GM10266 (cell line): ENCODE data around the gene SMAD3.
"Not testable (repeated sequence)": the region's sequence is repeated elsewhere in the genome, so short reads cannot be mapped to it uniquely, and the experiment has no call there.

ENCODE experiments used
- DNase-seq: peaks from one replicate; pipeline ENCODE4 v3.0.0; 2012; ENCODE audit errors: extremely low spot score
- CTCF ChIP-seq: IDR thresholded peaks from 2 replicates; pipeline ENCODE4 v1.5.1; 2012; ENCODE audit warnings: mild to moderate bottlenecking, low read depth; ENCODE audit not compliant: control insufficient read depth, insufficient read depth; ENCODE audit errors: missing control alignments

The SMAD3 gene

GRCh38 chr15:67146875-67147381 is 81.5 kb downstream of the SMAD3 start:
- no peak for DNase-seq
- no peak for TF ChIP-seq CTCF

DNA sequence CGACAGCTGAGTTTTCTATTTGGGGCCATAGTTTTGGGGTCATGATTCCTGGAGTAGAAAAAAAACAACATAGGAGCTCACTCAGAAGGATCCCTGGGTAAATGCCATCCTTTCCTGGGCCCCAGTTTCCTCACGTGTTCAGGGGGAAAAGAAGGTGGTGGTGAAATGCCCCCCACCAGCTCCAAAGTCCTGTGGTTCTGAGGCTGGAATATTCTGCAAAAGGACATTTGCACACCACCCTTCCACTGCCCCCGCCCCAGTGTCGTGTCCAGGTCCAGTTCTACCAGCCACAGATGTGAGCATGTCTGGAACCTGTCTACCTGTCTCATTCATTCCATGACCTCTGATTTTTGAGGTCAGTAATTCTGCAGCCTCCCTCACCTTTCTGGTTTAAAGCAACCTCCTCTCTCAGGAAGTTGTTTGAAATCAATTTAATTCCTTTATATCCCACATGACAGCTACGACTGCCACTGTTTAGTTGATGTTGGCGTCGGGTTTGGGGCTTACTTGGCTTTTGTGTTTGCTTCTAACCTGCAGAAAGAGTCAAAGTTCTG is 82.1 kb downstream of the SMAD3 start:
- no peak for TF ChIP-seq CTCF

DNA sequence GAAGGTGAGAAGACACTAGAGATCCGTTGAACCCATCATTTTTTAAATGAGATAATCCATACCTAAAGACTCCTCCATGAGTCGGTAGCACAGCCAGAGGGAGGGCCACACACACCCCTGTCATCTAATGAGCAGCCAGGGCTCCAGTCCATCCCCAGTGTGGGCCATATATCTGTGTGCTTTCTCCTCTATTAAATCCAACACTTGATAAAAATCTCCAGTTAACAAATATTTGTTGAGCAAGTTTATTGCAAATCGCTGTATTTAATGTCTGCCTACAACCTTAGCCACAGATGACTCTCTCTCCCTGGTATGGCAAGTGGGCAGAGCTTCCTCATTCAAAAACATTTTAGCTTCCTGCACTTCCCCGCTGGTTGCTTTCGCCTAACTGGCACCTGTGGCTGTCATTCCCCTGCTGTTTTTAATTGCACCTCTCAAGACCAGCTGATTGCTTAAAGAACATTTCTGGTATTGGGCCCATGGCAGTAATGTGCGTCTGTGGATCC is 82.8 kb downstream of the SMAD3 start:
- no peak for DNase-seq
- TF ChIP-seq CTCF, result no peak

More for the DNA sequence above, 82.1 kb downstream of the SMAD3 start:
- no peak for DNase-seq

DNA sequence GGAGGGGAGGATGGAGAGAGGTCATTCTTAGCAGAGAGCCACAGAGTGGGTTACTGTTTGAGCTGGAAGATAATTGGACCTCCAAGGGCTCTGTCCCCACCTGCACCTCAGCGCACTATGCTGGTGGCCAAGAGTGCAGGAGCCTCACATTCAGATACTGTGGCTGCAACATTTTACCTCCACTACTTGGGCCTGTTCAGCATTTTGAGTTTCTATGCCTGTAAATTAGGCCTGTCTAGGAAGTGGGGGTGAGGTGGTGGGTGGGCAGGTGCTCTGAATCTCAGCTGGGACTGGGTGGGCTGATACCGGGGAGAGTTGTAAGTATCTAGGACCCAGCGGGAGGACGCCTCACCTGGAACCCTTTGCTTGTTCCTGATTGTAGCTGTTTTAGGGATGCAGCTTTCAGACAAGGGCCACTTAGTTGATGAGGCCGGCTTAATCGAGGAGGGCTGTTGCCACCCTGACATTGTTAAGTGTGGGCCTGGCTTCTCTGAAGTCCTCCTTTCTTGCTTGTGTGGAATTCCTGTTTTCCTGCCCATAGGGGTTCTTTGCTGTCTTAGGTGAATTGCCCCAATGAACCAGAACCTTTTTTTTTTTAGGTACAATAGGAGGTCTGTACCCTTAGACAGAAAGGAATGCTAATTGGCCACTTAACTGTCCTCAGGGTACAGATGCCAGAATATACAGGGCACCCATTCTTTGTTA is 83.8 kb downstream of the SMAD3 start:
- DNase-seq, result no peak
- no peak for TF ChIP-seq CTCF

DNA sequence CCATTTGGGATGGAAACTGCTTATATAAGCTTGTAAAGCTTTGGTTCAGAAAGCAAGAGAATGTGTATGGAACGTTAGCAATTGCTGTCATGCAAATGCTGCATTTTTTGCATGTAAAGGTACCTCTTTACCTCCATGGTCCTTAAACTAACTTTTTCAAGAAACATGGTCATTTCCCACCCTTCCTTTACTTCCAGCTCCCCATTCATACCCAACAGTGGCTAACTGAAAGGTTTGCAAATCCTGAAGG is 84.3 kb downstream of the SMAD3 start:
- no peak for TF ChIP-seq CTCF
- no peak for DNase-seq

- peak; percentile 48 for DNase-seq
- no peak for TF ChIP-seq CTCF
Measured at GRCh38 chr15:67150023-67150860, 84.8 kb downstream of the SMAD3 start.

- DNase-seq, result no peak
- no peak for TF ChIP-seq CTCF
Measured at GRCh38 chr15:67152429-67152828, 87.0 kb downstream of the SMAD3 start.

GRCh38 chr15:67153044-67153443 is 87.6 kb downstream of the SMAD3 start:
- not testable (repeated sequence) for DNase-seq
